ENCODE data around the gene SLC39A2.
"Not testable (repeated sequence)": the region's sequence is repeated elsewhere in the genome, so short reads cannot be mapped to it uniquely, and the experiment has no call there.

SLC39A2 gene

GRCh38 chr14:20998674-20999366 is at the start of gene SLC39A2:
SLC39A2 (plus strand) TSS chr14:20999293; CDS start chr14:20999447, 154 bp downstream.
- no peak for DNase-seq (ENCODE audit: low spot score)

- not testable (repeated sequence) for DNase-seq (ENCODE audit: low spot score)
These were observed 44.2 kb upstream of the SLC39A2 start, which contains the start of gene RNASE2 for GRCh38 chr14:20954736-20955537. RNASE2 (plus strand) TSS chr14:20955487; CDS start chr14:20955772, 285 bp downstream.

GRCh38 chr14:20955538-20955873 is 43.6 kb upstream of the SLC39A2 start:
- not testable (repeated sequence) for DNase-seq (ENCODE audit: low spot score)

- DNase-seq (ENCODE audit: low spot score) = no peak
These were observed 42.6 kb upstream of the SLC39A2 start for GRCh38 chr14:20956376-20956976.

- not testable (repeated sequence) for DNase-seq (ENCODE audit: low spot score)
These were observed 40.1 kb upstream of the SLC39A2 start for GRCh38 chr14:20958946-20959345.

- no peak for DNase-seq (ENCODE audit: low spot score)
These were observed 29.8 kb upstream of the SLC39A2 start for GRCh38 chr14:20969336-20969735.

GRCh38 chr14:20970647-20970982 is 28.5 kb upstream of the SLC39A2 start:
- DNase-seq (ENCODE audit: low spot score) = peak; percentile 2

- DNase-seq (ENCODE audit: low spot score) = peak; percentile 76
These were observed 27.9 kb upstream of the SLC39A2 start for GRCh38 chr14:20970983-20971704.

- no peak for DNase-seq (ENCODE audit: low spot score)
These were observed 27.4 kb upstream of the SLC39A2 start for GRCh38 chr14:20971705-20972021.

- DNase-seq (ENCODE audit: low spot score) = no peak
These were observed 25.6 kb upstream of the SLC39A2 start for GRCh38 chr14:20973501-20973900.

GRCh38 chr14:20976291-20976690 is 22.8 kb upstream of the SLC39A2 start:
- DNase-seq (ENCODE audit: low spot score) = no peak

GRCh38 chr14:20978687-20979086 is 20.4 kb upstream of the SLC39A2 start:
- DNase-seq (ENCODE audit: low spot score) = no peak

GRCh38 chr14:20980906-20981305 is 18.2 kb upstream of the SLC39A2 start:
- DNase-seq (ENCODE audit: low spot score) = no peak

GRCh38 chr14:20982646-20983369 is 16.3 kb upstream of the SLC39A2 start:
- no peak for DNase-seq (ENCODE audit: low spot score)

GRCh38 chr14:20985650-20986049 is 13.4 kb upstream of the SLC39A2 start:
- not testable (repeated sequence) for DNase-seq (ENCODE audit: low spot score)

- DNase-seq (ENCODE audit: low spot score) = no peak
These were observed 12.3 kb upstream of the SLC39A2 start for GRCh38 chr14:20986811-20987210.

- no peak for DNase-seq (ENCODE audit: low spot score)
These were observed 10.2 kb upstream of the SLC39A2 start for GRCh38 chr14:20988717-20989470.

- DNase-seq (ENCODE audit: low spot score) = no peak
These were observed 9.7 kb upstream of the SLC39A2 start for GRCh38 chr14:20989471-20989786.

- DNase-seq (ENCODE audit: low spot score) = peak; percentile 96
These were observed 9.1 kb upstream of the SLC39A2 start, which contains the start of gene METTL17 for GRCh38 chr14:20989787-20990600. METTL17 (plus strand) TSS chr14:20989980; CDS start chr14:20990003, 23 bp downstream.

GRCh38 chr14:20996521-20996920 is 2.6 kb upstream of the SLC39A2 start:
- no peak for DNase-seq (ENCODE audit: low spot score)

Measured in SW480 (cell line).